Kidney glomerular epithelial cell (primary cell): ENCODE data around the gene VAV2.
A peak's percentile ranks its signal among the peaks of the same experiment; 100 is the strongest.
"Not testable (repeated sequence)": the region's sequence is repeated elsewhere in the genome, so short reads cannot be mapped to it uniquely, and the experiment has no call there.

Experiments
- DNase-seq: peaks from one replicate; lab custom pipeline; 2025; lab: John Stamatoyannopoulos, UW

VAV2 gene

GRCh38 chr9:133969681-133970580, 22.2 kb downstream of the VAV2 start:
- DNase-seq = no peak

DNA sequence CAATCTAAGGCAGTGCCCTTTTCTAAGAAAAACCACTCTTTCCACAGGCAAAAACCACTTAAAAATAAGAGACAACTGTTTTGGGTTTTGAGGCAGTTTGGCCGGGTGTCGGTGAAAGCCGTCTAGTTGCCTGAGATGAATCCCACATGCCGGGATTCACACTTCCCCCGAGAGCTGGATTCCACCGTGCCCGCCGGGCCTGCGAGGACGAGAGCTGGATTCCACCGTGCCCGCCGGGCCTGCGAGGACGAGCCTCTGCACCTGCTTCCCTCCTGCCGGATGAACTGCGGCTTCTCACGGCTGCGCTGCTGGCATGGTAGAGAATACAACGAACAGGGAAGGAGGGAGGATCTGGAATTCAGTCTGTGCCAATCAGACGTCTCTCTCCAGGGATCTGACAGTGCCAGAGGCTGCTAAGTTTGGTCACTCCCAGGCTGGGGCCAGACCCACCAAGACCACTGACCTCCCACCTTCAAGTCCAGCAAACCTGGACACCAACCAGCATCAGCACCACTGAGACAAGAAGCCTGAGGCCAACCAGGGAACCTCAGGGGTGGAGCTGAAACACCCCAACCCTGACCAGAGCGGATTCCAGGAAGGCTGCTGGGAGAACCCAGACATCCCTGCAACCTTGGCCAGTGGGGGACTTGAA, 23.0 kb downstream of the VAV2 start:
- DNase-seq = no peak

DNA sequence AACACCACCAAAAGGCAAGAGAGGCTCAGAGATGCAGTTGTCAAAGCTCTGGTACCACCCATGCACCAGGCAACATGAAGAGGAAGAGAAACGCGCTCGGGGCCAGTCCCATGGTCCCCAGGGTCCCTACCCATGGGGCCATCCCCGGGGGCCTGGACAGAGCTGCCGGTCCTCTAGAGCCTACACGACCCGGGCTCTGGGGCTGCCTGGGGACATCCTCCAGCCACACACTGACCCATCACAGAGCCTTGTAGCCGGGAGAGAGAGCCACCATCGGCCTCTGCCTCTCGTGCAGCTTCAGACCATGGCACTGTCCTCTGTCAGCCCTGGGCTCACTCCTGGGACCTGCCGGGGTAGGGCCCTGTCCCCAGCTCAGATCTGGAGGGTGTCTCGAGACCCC, 23.7 kb downstream of the VAV2 start:
- no peak for DNase-seq

GRCh38 chr9:133967024-133967741, 24.9 kb downstream of the VAV2 start:
- no peak for DNase-seq

DNA sequence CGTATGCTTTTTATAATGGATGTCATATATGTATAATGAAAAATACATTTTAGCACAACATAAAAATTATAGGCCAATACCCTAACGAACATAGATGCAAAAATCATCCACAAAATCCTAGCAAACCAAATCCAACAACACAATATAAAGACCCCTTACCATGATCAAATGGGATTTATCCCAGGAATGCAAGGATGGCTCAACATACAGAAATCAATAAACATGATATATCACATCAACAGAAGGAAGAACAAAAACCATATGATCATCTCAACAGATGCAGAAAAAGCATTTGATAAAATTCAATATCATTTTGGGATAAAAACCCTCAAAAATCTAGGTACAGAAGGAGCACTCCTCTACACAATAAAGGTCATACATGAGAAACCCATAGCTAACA, 27.7 kb downstream of the VAV2 start:
- DNase-seq = no peak

DNA sequence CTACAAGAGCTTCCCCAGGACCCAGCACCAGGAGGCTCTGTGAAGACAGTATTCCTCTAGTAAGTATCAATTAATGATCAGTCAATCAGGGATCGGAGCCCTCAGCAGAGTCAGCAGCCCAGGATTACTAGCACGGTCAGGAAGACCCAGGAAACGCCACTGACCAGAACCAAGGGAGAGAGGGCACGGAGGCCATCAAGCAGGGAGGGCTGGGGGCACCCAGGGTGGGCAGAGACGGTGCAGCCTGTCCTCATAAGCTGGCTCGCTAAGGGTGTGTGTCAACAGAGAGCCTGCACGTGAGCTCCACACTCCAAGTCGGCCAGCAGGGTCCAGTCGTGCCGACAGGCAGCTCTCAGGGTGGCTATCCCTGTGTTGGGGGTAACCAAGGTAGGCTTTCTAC, 29.0 kb downstream of the VAV2 start:
- DNase-seq = no peak

DNA sequence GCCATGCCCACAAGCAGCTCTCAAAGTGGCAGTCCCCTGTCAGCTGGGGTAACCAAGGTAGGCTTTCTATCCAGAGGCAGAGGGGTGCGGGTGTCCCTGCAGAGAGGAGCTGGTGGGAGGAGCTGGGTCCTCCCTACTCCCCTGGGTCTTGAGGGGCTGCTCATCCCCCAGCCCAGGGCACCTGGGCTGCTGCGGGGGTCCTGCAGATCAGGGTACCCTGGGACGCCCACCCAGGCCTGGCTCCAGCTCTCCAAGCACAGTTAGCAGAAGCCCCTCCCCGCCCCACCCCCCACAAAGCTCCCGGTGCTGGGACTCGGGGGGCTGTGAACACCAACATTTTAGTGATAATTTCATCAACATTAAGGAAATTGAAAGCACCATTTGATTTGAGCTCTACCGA, 29.8 kb downstream of the VAV2 start:
- DNase-seq = no peak

GRCh38 chr9:133961226-133962165, 30.6 kb downstream of the VAV2 start:
- DNase-seq = no peak

- peak; percentile 30 for DNase-seq
These were observed 31.5 kb downstream of the VAV2 start for GRCh38 chr9:133960568-133961129.

GRCh38 chr9:133959966-133960567, 32.1 kb downstream of the VAV2 start:
- no peak for DNase-seq

DNA sequence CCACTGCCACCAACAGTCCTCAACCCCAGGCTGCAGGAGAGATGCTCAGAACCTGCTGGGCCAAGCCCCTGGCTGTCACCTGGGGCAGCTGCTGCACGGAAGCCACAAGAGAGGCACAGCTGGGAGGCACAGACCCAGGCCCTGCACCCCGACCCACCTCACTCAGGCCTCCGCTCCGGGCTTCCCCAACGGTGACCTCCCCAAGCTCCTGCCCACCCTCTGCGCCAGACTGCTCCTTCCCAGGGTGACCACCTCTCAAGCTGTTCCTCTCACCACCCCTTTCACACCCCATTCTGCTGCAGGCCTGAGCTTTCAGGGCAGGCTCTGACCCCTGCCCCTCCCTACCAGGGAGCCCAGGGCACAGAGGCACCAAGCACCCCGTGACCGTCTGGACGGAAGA, 33.0 kb downstream of the VAV2 start:
- no peak for DNase-seq

DNA sequence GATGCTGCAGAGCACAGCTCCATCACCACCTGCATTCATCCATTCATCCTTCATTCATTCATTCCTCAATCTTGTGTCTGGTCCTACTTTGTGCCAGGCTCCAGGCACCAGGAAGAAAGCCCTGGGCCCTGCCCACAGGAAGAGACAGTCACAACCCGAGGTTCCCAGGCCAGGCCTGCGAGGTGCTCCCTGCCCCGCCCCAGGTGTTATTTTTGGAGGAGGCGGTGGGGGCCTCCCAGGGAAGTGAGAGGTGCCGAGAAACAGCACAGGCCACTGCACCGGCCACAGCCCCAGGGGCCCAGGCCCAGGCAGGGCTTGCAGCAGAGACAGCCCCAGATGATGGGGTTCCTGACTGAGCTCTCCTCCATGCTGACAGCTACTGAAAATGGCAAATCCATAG, 33.4 kb downstream of the VAV2 start:
- no peak for DNase-seq

GRCh38 chr9:133957772-133958171, 34.4 kb downstream of the VAV2 start:
- not testable (repeated sequence) for DNase-seq

DNA sequence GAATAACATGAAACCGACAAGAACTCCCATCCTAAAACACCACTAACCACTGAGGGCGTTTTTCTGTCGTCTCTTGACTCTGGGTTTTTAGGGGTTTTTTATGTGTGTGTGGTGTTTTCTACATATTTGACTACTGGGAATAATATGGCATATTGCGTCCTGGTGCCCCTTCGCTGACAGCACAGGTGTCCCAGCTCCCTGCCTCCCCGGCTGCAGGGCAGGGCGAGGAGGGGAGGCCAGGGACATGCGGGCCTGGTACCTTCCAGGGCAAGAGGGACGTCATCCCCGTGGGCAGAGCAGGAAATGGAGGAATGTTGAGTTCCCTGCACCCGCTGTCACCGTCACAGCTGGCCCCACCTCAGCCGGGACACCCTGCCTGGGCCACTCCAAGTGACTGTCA, 34.8 kb downstream of the VAV2 start:
- DNase-seq = no peak

DNA sequence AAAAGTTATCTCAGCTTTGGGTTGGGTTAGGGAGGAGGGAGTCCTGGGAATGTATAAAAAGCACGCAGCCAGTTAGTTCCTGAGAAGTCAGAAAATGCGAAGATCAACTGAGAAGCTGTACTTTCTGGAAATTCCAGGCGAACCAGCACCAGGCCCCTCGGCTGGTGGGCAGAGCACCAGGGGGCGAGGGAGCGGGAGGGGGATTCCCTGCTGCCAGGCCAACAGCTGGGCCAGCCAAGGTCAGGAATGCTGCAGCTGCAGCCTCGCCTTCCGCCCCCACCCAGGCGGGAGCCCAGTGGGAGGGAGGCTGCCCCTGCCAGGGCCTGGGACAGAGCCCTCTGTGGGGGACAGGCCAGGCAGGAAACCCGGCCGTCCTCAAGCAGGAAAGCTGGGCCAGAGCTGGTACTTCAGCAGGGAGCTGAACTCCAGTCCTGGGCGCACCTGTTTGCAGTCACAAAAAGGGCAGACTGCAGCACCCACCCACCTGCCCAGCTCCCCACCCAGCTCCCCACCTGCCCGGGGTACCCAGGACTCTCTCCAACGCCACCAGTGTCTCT, 35.5 kb downstream of the VAV2 start:
- DNase-seq = peak; percentile 9

DNA sequence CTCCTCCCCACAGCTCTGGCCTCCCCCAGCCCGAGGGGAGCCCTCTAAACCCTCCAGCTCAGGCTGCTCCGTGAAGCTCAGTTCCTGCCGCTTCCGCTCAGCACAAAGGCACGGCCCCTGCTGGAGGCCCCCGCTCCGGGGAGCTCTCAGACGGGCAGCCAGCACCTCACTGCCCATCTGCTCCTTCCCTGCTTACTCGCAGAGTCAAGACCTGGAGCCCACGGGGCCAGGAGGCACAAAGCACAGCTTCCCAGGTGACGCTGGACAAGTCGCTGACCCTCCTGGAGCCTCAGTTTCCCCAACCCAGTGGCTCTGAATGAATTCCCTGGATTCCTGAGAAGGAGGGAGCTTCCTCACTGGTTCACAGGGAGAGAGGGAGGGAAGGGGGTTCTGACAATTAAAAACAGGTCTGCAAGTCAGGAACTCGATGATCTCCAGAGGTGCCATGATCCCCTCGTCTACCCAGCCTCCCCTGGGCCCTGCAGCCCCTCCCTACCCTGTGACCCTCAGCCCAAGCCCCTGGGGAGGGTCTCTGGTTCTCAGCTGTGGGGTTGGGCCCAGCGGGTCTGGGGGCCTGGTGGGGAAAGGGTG, 36.2 kb downstream of the VAV2 start:
- no peak for DNase-seq

- no peak for DNase-seq
These were observed 37.1 kb downstream of the VAV2 start for GRCh38 chr9:133954862-133955529.

DNA sequence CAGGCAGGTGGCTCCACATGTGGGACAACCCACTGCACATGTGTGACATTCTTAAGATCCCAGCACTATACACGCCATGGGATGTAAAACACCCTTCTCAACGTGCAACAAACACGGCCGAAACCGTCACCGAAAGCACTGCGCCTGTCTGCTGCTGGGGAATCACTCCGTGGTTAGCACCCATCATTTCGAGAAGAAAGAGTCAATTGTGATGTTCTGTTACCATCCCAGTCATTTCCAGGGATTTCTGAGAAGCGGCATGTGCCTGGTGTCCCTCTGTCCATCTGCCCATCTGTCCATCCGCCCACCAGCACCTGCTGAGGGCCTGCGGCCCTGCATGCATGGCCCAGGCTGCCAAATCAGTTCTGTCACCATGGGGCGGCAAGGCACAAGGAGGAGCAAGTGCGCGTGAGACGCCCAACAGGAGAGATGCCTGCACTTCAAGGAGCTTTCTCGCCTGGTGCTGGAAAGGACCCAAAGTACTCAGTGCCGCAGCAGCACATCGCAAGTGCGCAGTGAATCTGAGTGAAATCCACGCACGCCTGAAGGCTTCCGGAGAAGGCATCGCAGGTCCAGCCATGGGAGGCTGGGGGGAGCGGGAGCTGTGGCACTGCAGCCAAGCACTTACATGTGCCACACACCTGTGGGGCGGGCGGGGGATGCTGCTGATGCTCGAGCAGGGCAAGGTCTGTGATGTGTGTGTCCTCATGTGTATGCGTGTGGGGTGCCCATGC, 38.0 kb downstream of the VAV2 start:
- no peak for DNase-seq

GRCh38 chr9:133953621-133953975, 38.5 kb downstream of the VAV2 start:
- DNase-seq = no peak
